Skin epidermis (tissue), 12 donors: ENCODE data around the gene GNB1L.
"Not testable (repeated sequence)": the region's sequence is repeated elsewhere in the genome, so short reads cannot be mapped to it uniquely, and the experiment has no call there.

ENCODE experiments used
- H3K27ac ChIP-seq, 21 experiments: fragments of 200-600 bp; sonication (generic) in 11 of 21; one replicate each; pipeline ENCODE4 v1.5.0; 2020; ENCODE audit warnings: mild to moderate bottlenecking in 3 of 21, inconsistent platforms in 2 of 21, moderate library complexity in 2 of 21
- H3K4me3 ChIP-seq, 7 experiments: fragments of 200-600 bp; sonication (generic) in 2 of 7; one replicate each; pipeline ENCODE4 v1.5.0; 2020; ENCODE audit warnings: inconsistent platforms in 2 of 7, mild to moderate bottlenecking in 2 of 7, moderate library complexity in 1 of 7

Gene GNB1L

DNA sequence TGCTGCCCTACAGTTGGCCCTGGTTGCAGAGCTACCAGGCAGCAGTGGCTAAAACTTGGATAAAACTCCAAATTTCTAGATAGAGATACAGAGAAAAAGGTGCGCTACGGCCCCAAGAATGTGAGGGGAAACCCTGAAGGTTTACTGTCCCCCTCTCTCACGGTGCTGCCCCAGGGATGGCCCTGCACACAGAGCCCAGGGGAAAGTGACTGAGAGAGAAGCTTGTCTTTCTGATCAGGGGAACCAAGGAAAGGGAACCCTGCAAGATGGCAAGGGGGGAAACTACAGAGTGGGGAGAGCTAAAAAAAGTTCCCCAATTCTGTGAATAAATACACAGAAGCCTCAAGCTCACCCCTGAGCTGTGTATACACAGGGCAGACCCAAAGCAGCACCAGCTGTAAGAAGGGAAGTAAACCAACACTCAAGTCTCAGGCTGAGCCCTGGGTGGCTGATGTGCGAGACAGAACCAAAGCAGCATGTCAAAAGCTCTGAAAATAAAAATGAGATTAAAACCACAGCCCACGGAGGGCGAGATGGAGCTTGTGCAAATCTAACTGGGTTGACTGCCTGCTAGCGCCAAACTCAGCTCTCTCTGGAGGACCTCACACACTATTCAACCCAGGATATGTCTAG lies 22.1 kb downstream of the GNB1L start:
- no peak overlapping the region for H3K4me3 ChIP-seq

DNA sequence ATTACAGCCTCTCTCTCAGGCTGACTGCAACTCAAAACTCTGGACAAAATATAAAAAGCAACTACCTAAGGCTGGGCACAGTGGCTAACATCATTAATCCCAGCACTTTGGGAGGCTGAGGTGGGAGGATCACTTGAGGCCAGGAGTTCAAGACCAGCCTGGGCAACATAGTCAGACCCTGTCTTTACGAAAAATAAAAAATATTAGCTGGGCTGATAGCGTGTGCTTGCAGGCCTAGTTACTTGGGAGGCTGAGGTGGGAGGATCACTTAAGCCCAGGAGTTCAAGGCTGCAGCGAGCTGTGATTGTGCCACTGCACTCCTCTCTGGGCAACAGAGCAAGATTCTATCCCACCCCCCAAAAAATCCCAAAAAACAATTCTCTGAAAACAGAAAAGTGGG lies 22.7 kb downstream of the GNB1L start:
- H3K27ac ChIP-seq = peak overlapping the region in 3 of 21 experiments; percentile 8 to 77 (median 55)
- not testable (repeated sequence) for H3K4me3 ChIP-seq

More for the DNA sequence above, 22.1 kb downstream of the GNB1L start:
- peak overlapping the region in 6 of 21 experiments; percentile 8 to 77 (median 26) for H3K27ac ChIP-seq

DNA sequence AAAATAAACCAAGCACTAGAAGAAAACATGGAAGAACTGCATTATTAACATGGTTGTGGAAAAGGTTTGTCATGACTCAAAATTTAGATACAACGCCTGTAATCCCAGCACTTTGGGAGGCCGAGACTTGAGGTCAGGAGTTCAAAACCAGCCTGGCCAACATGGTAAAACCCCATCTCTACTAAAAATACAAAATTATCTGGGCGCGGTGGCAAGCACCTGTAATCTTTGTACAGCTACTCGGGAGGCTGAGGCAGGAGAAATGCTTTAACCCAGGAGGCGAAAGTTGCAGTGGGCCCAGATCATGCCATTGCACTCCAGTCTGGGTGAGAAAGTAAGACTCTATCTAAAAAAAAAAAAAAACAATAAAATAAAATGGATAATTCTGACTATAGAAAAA lies 23.7 kb downstream of the GNB1L start:
- H3K4me3 ChIP-seq = no peak overlapping the region
- no peak overlapping the region for H3K27ac ChIP-seq

DNA sequence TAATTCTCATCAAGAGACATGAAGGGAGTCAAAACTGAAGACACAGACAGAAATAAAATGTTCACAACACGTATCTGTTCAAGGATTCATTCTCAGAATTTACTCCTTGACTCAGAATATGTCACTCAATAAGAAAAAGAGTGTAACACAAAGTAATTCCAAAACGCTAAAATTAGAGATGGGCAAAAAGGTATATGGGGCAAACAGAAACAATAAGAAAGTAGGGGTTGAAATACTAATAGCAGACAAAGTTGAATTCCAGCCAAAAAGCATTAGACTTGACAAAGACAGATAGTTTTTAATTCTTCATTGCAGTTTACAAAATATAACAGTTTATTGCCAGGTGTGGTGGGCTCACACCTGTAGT lies 26.7 kb downstream of the GNB1L start:
- no peak overlapping the region for H3K4me3 ChIP-seq
- H3K27ac ChIP-seq = no peak overlapping the region

DNA sequence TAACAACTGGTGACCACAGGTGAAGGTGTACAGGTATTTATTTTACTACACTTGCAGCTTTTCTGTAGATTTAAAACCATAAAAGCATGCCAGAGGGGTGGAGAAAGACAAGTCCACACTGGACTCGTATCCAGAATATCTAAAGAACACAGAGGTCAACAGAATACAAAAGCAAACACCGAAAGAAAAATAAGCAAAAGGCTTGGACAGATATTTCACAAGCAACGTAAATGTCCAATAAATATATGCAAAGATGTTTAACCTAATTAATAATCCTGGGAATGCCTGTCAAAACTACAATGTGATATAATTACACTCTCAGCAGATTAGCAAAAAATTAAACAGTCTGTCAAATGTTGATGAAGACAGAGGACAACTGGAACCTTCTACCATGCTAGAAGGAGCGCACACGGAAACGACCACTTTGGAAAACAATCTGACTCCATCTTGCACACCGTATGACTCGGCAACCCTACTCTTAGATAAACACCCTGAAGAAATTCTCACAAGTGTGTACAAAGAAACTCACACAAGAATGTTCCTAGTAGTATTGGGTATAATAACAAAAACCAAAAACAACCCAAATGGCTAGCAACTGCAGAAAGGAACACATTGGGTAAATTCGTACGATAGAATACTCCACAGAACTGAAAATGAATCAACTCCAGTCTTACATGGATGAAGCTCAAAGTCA lies 27.2 kb downstream of the GNB1L start:
- Histone ChIP-seq H3K4me3 (no peak overlapping the region), H3K27ac (no peak overlapping the region)

DNA sequence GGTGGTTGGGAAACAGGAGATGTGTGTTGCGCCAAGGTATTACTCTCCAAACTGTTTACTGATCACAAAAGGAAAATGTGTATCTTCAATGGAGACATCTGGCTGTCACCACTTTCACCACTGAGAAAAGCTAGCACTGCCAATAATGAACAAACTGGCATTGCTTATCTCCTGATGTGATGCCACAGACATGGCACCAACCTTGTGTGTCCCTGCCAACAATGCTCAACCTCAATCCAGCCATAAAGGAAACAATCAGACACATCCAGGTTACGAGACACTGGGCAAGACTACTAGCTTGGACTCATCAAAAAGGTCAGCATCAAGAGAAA lies 28.1 kb downstream of the GNB1L start:
- Histone ChIP-seq H3K4me3 (no peak overlapping the region), H3K27ac (peak overlapping the region in 1 of 21 experiments; percentile 7)

DNA sequence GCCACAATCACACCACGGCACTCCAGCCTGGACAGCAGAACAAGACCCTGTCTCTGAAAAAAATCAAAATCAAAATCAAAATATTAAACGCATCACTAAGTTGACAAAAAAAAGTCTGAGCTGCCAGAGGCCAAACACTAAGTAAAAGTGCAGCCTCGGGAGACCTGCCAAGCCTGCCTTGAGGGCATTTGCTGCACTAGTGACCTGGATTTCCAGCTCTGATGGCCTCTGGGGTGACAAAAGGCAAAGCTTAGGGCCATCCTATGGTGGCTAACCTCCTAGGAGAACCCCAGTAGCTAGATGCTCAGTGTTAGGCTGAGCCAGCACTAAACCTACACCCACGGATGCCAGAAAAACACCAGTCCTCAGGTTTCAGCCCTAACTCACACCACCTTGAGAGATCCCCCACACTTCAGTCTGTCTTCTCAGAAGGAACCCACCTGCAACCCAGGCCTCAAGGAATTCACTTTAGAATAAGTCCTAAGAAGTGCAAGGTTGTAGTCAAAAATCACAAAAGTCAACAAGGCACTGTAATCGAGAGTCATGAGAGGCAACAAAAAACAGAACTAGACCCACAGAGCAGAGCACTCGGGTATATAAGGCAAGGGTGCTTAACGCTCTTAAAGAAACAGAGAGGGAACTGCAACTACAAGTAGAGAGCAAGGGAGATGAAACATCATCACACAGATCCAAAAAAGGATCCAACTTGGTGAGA lies 28.6 kb downstream of the GNB1L start:
- peak overlapping the region in 2 of 21 experiments; percentile 31 to 73 for H3K27ac ChIP-seq
- no peak overlapping the region for H3K4me3 ChIP-seq

DNA sequence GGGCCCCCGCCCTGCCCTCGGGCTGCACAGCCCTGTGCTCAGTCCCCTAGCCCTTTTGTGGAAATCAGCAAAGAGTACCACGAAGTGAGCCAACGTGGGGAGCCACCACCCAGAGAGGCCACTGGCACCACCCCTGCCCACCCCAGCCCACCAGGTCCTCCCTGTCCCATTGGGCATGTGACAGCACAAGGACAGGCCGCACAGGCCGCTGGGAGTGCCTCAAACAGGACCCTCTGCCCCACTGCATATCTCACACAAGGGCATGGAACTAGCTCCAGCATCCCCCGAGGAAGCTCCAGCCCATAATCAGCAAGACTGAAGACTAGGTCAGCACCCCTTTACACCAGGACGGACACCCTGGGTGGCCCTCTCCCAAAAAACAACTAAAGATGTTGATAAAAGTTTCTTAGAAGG lies 29.7 kb downstream of the GNB1L start:
- Histone ChIP-seq H3K4me3 (no peak overlapping the region), H3K27ac (peak overlapping the region in 2 of 21 experiments; percentile 63 to 73)

DNA sequence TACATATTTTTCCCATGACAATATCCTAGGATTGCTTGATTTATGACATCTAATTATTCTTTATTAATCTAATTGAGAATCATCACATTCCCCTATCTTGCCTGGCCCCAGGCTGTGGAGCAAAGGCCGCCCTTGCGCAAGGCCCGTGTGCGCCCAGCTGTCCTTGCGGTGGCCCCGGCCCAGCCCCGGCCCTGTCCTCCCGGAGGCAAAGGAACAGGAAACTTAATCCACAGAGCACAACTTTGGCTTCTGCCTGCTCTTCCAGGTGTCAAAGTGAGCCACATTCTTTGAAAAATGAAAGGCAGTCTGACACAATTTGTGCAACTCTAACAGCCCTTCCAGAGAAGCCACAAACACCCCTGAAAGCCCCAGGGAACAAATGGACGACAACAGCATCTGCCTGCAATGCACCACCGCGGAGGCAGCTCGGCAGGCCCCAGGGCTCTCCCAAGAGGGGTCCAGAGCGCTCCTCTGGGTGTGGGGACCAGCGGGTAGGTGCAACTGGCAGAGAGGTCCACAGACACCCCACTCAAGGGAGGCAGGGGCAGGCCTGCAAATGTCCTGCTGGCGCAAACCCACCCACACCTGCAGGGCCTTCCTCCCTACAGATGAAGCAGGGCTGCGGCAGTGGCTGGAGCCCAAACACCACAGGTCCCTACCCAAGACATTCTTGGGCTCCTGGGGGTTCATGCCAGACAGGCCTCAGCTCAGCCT lies 30.3 kb downstream of the GNB1L start:
- Histone ChIP-seq H3K27ac (peak overlapping the region in 3 of 21 experiments; percentile 7 to 73 (median 63)), H3K4me3 (no peak overlapping the region)

DNA sequence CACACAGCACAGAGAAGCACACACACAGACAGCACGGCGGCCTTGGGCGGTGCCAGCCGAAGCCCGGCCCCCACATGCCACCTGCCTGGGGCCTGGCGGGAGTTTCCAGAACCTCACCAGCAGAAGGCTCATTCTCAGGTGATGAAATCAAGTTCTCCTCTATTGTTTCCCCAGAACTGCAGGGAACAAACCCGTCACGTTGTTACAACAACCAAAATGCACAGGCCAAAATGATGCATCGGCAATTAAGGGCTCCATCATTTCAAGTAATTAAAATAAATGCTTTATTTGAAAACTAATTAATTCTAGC lies 30.8 kb downstream of the GNB1L start:
- Histone ChIP-seq H3K27ac (peak overlapping the region in 1 of 21 experiments; percentile 16), H3K4me3 (no peak overlapping the region)

DNA sequence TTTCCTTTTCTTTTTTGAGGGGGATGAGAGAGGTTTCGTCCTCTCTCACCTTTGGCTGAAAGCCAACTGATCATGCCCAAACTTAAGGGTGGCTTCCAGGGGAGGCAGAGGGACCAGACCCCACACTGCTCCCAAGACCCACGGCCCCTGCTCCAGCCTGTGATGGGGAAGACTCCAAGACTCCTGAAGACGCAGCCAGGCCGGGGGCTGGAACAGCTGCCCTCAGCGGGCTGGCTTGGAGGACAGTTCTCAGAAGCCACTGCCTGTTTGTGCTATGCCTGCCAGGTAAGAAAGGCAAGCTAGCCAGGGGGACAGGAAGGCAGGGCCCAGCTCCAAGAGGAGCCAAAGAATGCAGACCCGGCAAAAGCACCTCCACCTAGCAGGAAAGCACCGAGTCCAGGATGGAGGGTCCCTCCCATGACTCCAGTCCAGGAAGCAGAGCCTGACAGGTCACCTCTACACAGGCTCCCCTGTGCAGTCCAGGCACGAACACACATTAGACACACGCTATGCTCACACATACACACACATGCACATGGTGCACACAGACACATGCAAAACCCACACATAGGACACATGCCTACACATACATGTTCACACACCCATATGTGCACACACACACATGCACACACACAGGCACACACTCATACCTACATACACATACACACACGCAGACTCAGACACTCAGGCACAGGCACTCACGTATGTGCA lies 31.3 kb downstream of the GNB1L start:
- Histone ChIP-seq H3K27ac (peak overlapping the region in 2 of 21 experiments; percentile 16 to 62), H3K4me3 (no peak overlapping the region)

DNA sequence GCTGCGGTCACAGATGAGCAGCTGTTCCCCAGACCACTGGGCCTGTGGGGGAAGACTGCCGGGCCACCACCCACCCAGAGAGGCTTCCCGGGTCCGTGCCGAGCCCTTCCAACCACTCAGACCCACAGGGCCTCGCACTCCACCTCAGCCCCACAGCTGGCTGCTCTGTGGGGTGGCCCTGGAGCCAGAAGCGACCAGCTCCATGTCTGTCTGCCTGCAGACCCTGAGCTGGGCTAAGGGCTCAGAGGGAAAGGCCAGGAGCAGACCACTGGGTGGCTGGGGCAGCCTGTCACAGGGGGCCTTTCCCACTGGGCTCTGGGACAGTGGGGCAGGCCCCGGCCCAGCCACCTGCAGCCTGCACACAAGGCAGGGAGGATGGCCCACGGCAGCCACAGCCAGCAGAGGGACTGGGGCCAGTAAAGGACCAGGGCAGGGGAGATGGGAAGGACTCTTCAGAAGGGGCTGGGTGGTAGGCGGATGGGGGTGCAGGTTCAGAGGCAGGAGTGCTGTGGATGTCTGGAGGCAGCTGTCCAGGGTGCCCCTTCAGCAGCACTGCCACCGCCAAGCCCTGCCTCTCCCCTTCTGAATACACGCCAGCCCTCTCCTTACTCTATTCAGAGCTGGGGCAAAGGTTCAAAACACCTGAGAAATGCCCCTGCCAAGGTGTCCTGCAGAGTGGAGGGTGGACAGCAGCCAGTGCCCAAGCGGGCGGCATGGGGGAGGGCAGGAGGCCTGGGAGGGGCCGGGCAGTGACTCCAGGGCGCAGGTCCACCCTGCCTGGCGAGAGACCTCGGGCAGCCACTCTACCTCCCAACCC lies 32.2 kb downstream of the GNB1L start:
- no peak overlapping the region for H3K4me3 ChIP-seq
- peak overlapping the region in 1 of 21 experiments; percentile 62 for H3K27ac ChIP-seq

DNA sequence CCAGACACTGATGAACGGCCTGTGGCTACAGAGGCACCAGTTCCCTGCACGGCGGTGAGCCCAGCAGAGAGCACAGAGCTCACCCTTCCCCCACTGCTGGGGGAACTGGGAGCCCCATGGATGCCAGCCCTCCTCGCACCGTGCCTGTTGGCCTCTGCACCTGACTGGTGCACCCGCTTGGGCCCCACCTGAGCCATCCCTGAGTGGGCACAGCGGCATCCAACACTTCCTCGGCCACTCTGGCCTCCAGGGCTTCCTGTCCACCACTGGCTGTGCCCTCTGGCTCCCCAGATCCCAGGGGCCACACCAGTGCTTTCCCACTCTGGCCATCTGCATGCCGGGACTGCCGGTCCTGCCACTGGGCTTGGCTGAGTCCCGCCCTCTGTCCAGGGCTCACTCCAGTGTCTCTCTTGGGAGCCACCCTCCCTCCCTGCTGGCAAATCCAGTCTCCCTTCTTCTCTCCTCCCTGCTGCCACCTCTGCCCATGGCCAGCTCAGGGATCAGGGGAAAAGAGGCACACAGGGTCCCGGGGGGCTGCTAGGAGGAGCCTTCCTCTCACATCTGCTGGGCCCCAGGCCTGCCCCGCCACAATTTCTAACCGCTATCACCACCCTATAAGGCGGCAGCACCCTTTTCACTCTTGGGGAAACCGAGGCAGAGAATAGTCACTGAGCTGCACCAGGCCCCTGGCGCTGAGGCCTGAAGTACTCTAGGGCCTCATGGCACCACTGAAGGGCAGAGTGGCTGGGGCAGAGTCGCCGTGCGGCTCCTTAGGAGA lies 33.0 kb downstream of the GNB1L start:
- Histone ChIP-seq H3K27ac (peak overlapping the region in 1 of 21 experiments; percentile 21), H3K4me3 (no peak overlapping the region)

DNA sequence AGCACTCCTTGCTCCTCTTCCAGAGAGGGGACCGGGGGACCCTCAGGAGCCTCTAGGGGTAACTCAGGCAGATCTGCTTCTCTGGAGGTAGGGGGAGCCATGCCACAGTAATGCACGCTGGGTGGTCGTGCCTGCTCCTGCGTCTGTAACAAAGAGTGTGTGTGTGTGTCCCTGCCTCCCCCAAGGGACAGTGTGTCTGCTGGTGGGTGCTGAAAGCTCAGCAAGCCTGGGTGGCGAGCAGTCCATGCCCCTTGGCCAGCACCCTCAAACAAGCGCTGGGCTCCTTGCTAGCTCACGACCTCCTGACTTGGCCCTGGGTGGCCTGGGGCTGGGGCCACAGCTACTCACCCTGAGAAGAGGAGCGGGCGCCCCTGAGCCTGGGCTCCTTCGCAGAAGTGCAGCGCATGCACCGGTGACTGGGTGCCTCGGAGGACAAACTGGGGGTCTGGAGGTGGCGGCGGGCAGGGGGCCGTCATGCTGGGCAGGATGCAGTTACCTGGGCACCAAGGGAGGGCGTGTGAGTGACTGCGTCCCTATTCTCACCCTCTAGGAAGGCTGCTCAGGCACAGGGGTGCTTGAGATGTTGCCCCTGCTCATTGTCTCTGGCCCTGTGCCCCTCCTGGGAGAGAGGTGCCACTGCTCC lies 33.7 kb downstream of the GNB1L start:
- Histone ChIP-seq H3K27ac (no peak overlapping the region), H3K4me3 (no peak overlapping the region)

DNA sequence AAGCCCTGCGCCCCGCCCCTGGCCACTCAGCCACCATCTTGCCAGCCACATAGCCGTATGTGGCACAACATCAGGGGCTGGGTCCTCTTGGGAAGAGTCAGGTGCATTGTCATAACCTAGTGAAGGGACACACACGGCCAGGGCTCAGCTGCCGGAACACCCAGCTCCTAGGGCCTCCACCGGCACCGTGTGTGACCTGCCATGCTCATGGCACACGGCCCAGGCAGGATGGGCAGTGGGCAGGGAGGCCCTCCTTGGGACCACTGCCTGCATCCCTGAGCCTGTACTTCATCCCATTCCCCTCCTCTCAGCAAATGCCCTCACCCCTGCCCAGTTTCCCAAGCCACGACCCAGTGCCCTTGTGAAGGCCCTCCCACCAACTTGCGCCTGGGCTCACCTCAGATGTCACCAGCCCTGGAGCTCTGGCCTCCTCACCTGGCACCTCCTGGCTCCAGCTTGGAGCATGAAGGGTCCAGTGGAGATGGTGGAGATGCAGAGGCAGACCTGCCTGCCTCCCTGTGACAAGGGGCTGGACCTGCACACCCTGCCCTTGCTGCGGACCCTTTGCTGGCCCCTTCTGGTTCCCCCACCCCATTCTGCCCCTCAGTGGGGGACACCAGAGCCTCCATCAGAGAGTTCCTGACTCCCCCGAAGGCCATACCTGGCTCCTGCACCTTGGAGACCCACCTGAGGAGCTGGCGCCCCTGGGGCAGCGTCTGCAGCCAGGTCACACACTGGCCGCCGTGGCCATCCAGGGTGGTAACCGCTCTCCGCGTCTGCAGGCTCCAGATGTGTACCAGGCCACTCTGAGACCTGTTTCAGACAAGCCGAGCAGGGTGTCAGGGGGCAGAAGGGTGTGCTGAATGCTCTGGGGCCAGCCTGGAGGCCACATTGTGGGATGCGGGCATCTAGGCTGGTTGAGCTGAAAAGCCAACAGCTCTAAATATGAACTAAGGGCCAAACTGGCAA lies 34.5 kb downstream of the GNB1L start:
- no peak overlapping the region for H3K4me3 ChIP-seq
- H3K27ac ChIP-seq = no peak overlapping the region

DNA sequence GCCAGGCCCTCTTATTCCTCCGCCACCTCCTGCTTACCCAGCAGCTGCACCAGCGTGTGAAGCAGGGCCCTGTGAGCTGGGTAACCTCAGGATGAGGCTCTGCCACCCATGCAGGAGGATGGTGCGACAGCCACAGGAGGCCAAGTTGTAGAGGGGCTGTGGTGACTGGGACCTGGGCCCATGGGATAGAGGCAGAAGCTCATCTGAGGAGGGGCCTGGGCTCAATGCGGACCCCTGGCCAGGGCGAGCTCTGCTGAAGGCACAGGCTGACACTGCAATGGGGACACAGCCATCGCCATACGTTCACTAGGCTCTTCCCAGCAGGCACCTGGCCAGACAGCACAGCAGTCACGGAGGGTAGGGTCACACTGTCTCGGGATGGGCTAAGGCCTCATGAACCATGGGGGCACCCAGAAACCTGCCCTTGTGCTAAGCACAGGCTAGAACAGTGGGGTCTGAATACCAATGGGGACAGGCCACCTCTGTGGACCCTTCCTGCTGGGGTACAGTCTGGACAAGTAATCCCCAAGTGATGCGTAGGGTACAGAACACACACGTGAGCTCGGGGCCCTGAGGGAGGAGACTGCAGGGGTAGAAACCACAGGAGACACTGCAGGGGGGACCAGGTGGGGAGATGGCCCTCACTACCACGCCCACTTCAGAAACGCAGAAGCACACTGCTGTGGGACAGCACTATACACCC lies 35.3 kb downstream of the GNB1L start:
- H3K27ac ChIP-seq = no peak overlapping the region
- no peak overlapping the region for H3K4me3 ChIP-seq
